Adrenal gland (tissue), 12 donors: ENCODE data around the gene ZNF33A. TPM values are rescaled to one million over a fixed set of nuclear protein-coding genes. Genes with fewer than 3 reads are reported as not detected.
"Not testable (repeated sequence)": the region's sequence is repeated elsewhere in the genome, so short reads cannot be mapped to it uniquely, and the experiment has no call there.

Source experiments
- DNase-seq, 7 donors: peaks; one replicate each; pipeline ENCODE4 v3.0.0-alpha.2; 2019 to 2020
- H3K27ac ChIP-seq, 5 donors: fragments of 200-600 bp; sonication (generic) in 4 of 5; 1 replicate in 3 of 5; 2 replicates in 2 of 5; pipeline versions ENCODE4 v1.5.1 to v1.8.0; 2016 to 2020; ENCODE audit warnings: mild to moderate bottlenecking in 1 of 5
- H3K27me3 ChIP-seq: fragments of 200-600 bp; 2 replicates; pipeline ENCODE4 v1.8.0; 2021
- H3K36me3 ChIP-seq, 2 donors: fragments of 200-600 bp; replicated peaks in 1 of 2; 1 replicate in 1 of 2; 2 replicates in 1 of 2; pipeline versions ENCODE4 v1.5.1 to v1.8.0; 2018 to 2022
- H3K4me1 ChIP-seq, 2 donors: fragments of 200-600 bp; replicated peaks in 1 of 2; 1 replicate in 1 of 2; 2 replicates in 1 of 2; pipeline versions ENCODE4 v1.5.1 to v1.8.0; 2018 to 2021
- H3K4me3 ChIP-seq, 4 donors: fragments of 200-600 bp; sonication (generic) in 3 of 4; one replicate each; pipeline ENCODE4 v1.5.1; 2016 to 2018
- H3K9me3 ChIP-seq, 3 donors: fragments of 200-600 bp; sonication (generic) in 1 of 3; replicated peaks in 1 of 3; 1 replicate in 2 of 3; 2 replicates in 1 of 3; pipeline versions ENCODE4 v1.5.1 to v1.8.0; 2016 to 2021
- CTCF ChIP-seq, 6 experiments: fragments of 450-650 bp in 4 of 6; fragments of 200-600 bp in 2 of 6; sonication (generic) in 1 of 6; IDR thresholded peaks; 1 replicate in 5 of 6; 2 replicates in 1 of 6; pipeline versions ENCODE4 v1.5.1 to v1.8.0; 2016 to 2021; ENCODE audit warnings: antibody characterized with exemption in 6 of 6, mild to moderate bottlenecking in 2 of 6, moderate library complexity in 1 of 6
- POLR2A ChIP-seq, 2 donors: fragments of 450-650 bp; IDR thresholded peaks; one replicate each; pipeline ENCODE4 v1.6.1; 2017; ENCODE audit warnings: antibody characterized with exemption in 2 of 2, mild to moderate bottlenecking in 2 of 2, moderate library complexity in 1 of 2
- WGBS, 4 donors: extraction: QIAGEN DNeasy Blood & Tissue Kit in 2 of 4; methylation state at CpG; one replicate each; pipeline versions ENCODE4 v1.1.5 to v1.1.7; 2013 to 2017; 5-methylcytosine and 5-hydroxymethylcytosine counted together
- intact Hi-C, 2 donors: fragments of 100-400 bp; cut with DNase I; formaldehyde crosslinking; loops; one replicate each; pipeline versions ENCODE4 v1.14.1 to v1.15.0; 2022 to 2023
- polyA plus RNA-seq, 3 donors: library from polyadenylated mRNA; stranded (reverse); fragments of 200-250 nt in 2 of 3; fragments of 350-450 nt in 1 of 3; fragmentation: Illumina TruSeq in 1 of 3; extraction: RNeasy Lipid Tissue Mini Kit (QIAGEN cat#74804) in 1 of 3; gene quantifications; one replicate each; pipeline ENCODE4 v1.2.3, GENCODE V29; 2013 to 2014
- total RNA-seq, 9 donors: library from RNA; depleted of rRNA in 4 of 9; stranded (reverse); fragments of >200 nt in 4 of 9; fragments of 120-200 nt in 1 of 9; fragmentation: NEBNext Ultra II Directional in 1 of 9; extraction: Animal tissue kit (Norgen Biotek cat#: 25700) in 1 of 9; gene quantifications; one replicate each; pipeline versions ENCODE4 v1.1.0 to v1.2.4, GENCODE V29; 2013 to 2023
- donor health status: healthy with polysubstance abuse.
- donor health status: Bipolar disorder and iron deficiency.
- donor health status: DM: yes; HTN: yes; CAD: no.
- donor health status: DM: no; HTN: no; CAD: no.
- donor health status: DM: no; HTN: no; CAD: no.
- donor health status: DM: yes; HTN: yes; CAD: no.

The ZNF33A gene
- total and polyA plus RNA-seq, 12 donors = 12.3 to 34.9 (median 25.6) TPM

GRCh38 chr10:38054361-38054797, 43.9 kb downstream of the ZNF33A start:
- Histone ChIP-seq H3K36me3 (peaks cover 0 to 16% of the 10 kb centered on the region in 2 donors), H3K27ac (no peak overlapping the region), H3K4me1 (no peaks in the 10 kb centered on the region), H3K4me3 (no peak overlapping the region), H3K9me3 (peaks cover 0 to 23% (median 8%) of the 10 kb centered on the region in 3 donors), H3K27me3 (no peaks in the 10 kb centered on the region)
- no peak for DNase-seq
- no peak for TF ChIP-seq POLR2A (IDR thresholded peaks at IDR 0.05)
- intact Hi-C loops = no loop called here

GRCh38 chr10:38055274-38055894, 44.9 kb downstream of the ZNF33A start:
- WGBS, 4 donors = 98 to 99% (median 98%) methylated on average over 5 of the region's 5 CpGs
- H3K4me1 ChIP-seq, H3K4me3 ChIP-seq, H3K27ac ChIP-seq, intact Hi-C loops, H3K27me3 ChIP-seq, DNase-seq: not testable (repeated sequence)
- Histone ChIP-seq H3K9me3 (peaks cover 0 to 23% (median 8%) of the 10 kb centered on the region in 3 donors), H3K36me3 (peaks cover 0 to 16% of the 10 kb centered on the region in 2 donors)

- H3K9me3 ChIP-seq, DNase-seq, H3K27me3 ChIP-seq, H3K36me3 ChIP-seq, H3K27ac ChIP-seq, H3K4me3 ChIP-seq, H3K4me1 ChIP-seq, intact Hi-C loops: not testable (repeated sequence)
- WGBS, 4 donors = 59 to 80% (median 62%) methylated on average over 1 of the region's 1 CpG
Measured at GRCh38 chr10:38069663-38070062, 59.2 kb downstream of the ZNF33A start.

GRCh38 chr10:38070501-38070900, 60.0 kb downstream of the ZNF33A start:
- intact Hi-C loops = no loop called here
- no peaks in the 10 kb centered on the region for H3K36me3 ChIP-seq
- no peak for TF ChIP-seq POLR2A (IDR thresholded peaks at IDR 0.05)
- no peak for TF ChIP-seq CTCF (IDR thresholded peaks at IDR 0.05)
- H3K27ac ChIP-seq = no peak overlapping the region
- 86 to 89% (median 88%) methylated on average over 8 of the region's 8 CpGs for WGBS, 4 donors
- H3K27me3 ChIP-seq = no peaks in the 10 kb centered on the region
- H3K9me3 ChIP-seq = no peaks in the 10 kb centered on the region
- no peak for DNase-seq
- H3K4me1 ChIP-seq = no peaks in the 10 kb centered on the region
- no peak overlapping the region for H3K4me3 ChIP-seq

GRCh38 chr10:38072552-38072951, 62.1 kb downstream of the ZNF33A start:
- Histone ChIP-seq H3K36me3 (no peaks in the 10 kb centered on the region), H3K27ac (no peak overlapping the region), H3K4me3 (no peak overlapping the region), H3K9me3 (peaks cover 0 to 5% (median 0%) of the 10 kb centered on the region in 3 donors), H3K4me1 (no peaks in the 10 kb centered on the region), H3K27me3 (no peaks in the 10 kb centered on the region)
- intact Hi-C loops = no loop called here
- TF ChIP-seq CTCF (IDR thresholded peaks at IDR 0.05) = no peak
- no peak for DNase-seq

GRCh38 chr10:38076687-38077086, 66.2 kb downstream of the ZNF33A start:
- TF ChIP-seq CTCF (IDR thresholded peaks at IDR 0.05) (no peak), POLR2A (IDR thresholded peaks at IDR 0.05) (no peak)
- H3K9me3 ChIP-seq = peaks cover 0 to 5% (median 0%) of the 10 kb centered on the region in 3 donors
- H3K4me3 ChIP-seq = no peak overlapping the region
- no peaks in the 10 kb centered on the region for H3K36me3 ChIP-seq
- H3K27ac ChIP-seq = no peak overlapping the region
- no peaks in the 10 kb centered on the region for H3K4me1 ChIP-seq
- 70 to 86% (median 80%) methylated on average over 2 of the region's 2 CpGs for WGBS, 4 donors
- H3K27me3 ChIP-seq = no peaks in the 10 kb centered on the region
- intact Hi-C loops = no loop called here
- no peak for DNase-seq

- Histone ChIP-seq H3K4me3 (peak overlapping the region in 1 of 4 donors; percentile 88), H3K27ac (peak overlapping the region in 1 of 5 donors; percentile 95)
- intact Hi-C loops = loop anchor here in 1 of 2 donors (10.0 kb wide), 1 partner anchor 239 kb away; the partner anchor contains the start of gene ZNF248
Measured at GRCh38 chr10:38093318-38093717, 82.8 kb downstream of the ZNF33A start.

More at GRCh38 chr10:38093318-38093717, 82.8 kb downstream of the ZNF33A start:
- peaks cover 0 to 14% of the 10 kb centered on the region in 2 donors for H3K36me3 ChIP-seq
- not testable (repeated sequence) for DNase-seq, H3K9me3 ChIP-seq, H3K27me3 ChIP-seq, H3K4me1 ChIP-seq
- 90 to 94% (median 93%) methylated on average over 15 of the region's 15 CpGs for WGBS, 4 donors
